K562 (cell line): Measurements from ENCODE around the gene STPG4. TPM values are rescaled to one million over a fixed set of nuclear protein-coding genes. Genes with fewer than 3 reads are reported as not detected.

Experiments
- ATAC-seq: fragments of 200-7000 bp; cut with Tn5 transposase; 3 replicates; pipeline ENCODE4 v1.9.1; 2020; ENCODE audit warnings: moderate library complexity
- BruUV-seq: library from RNA; stranded (reverse); fragments of 400-500 nt; replicated peaks from 2 replicates; lab custom pipeline; 2021; lab: Mats Ljungman, UMichigan
- CTCF ChIA-PET: fragments of 300-600 bp; formaldehyde crosslinking; extraction: SDS; loops from one replicate; lab custom pipeline; 2021; ENCODE audit warnings: low intra/inter-chr PET ratio; lab: Yijun Ruan, JAX
- POLR2A ChIA-PET: fragments of 300-600, 350-650 bp; sonication (Branson Sonifier 250); formaldehyde crosslinking; extraction: SDS; loops from one replicate; lab custom pipeline; 2021; ENCODE audit warnings: antibody characterized with exemption, inconsistent platforms; lab: Yijun Ruan, JAX
- DNase-seq, 4 experiments: peaks; one replicate each; pipeline versions ENCODE4 v3.0.0 to v3.0.0-alpha.2; 2011 to 2018; ENCODE audit warnings: low spot score in 3 of 4, mixed read lengths in 3 of 4; ENCODE audit errors: extremely low read depth in 1 of 4
- FAIRE-seq: peaks from 2 replicates; lab custom pipeline; 2011; peaks lifted over from hg19 to GRCh38; lab: Jason Lieb, UNC
- H2AFZ ChIP-seq: 2 replicates; pipeline ENCODE4 v1.6.0; 2011; ENCODE audit warnings: low read depth, low read length, control low read depth, inconsistent platforms
- H3K27ac ChIP-seq: fragments of 200-600 bp; 3 replicates; pipeline ENCODE4 v1.8.0; 2011; ENCODE audit warnings: low read depth, mild to moderate bottlenecking, control low read depth, inconsistent platforms, low read length, moderate library complexity, mixed read lengths; ENCODE audit errors: extremely low read depth
- H3K27me3 ChIP-seq, 2 experiments: fragments of 300-600 bp in 1 of 2; 2 replicates in 1 of 2; 3 replicates in 1 of 2; pipeline versions ENCODE4 v1.6.0 to v1.8.0; 2011; ENCODE audit warnings: inconsistent platforms in 2 of 2, low read length in 2 of 2, mild to moderate bottlenecking in 1 of 2, mixed read lengths in 1 of 2, moderate library complexity in 1 of 2; ENCODE audit not compliant: control insufficient read depth in 2 of 2, insufficient read depth in 2 of 2
- H3K36me3 ChIP-seq: fragments of 300-600 bp; 3 replicates; pipeline ENCODE4 v1.8.0; 2011; ENCODE audit warnings: mild to moderate bottlenecking, low read length, inconsistent platforms; ENCODE audit not compliant: control insufficient read depth, insufficient read depth
- H3K4me1 ChIP-seq, 2 experiments: fragments of 200-600 bp in 1 of 2; replicated peaks in 1 of 2; 2 replicates in 1 of 2; 3 replicates in 1 of 2; pipeline versions ENCODE4 v1.5.1 to v1.8.0; 2011; ENCODE audit warnings: inconsistent platforms in 2 of 2, low read length in 2 of 2, mild to moderate bottlenecking in 1 of 2, mixed read lengths in 1 of 2, moderate library complexity in 1 of 2; ENCODE audit not compliant: control insufficient read depth in 2 of 2, insufficient read depth in 2 of 2
- H3K4me2 ChIP-seq: 2 replicates; pipeline ENCODE4 v1.6.1; 2011; ENCODE audit warnings: low read length, control low read depth, inconsistent platforms, mixed read lengths; ENCODE audit not compliant: insufficient read depth
- H3K4me3 ChIP-seq: fragments of 200-600 bp; sonication (generic), shearing (Covaris generic); 2 replicates; pipeline ENCODE4 v1.5.1; 2016; ENCODE audit warnings: control low read depth, inconsistent platforms
- H3K79me2 ChIP-seq: fragments of 200-600 bp; 3 replicates; pipeline ENCODE4 v1.8.0; 2011; ENCODE audit warnings: low read length, inconsistent platforms; ENCODE audit not compliant: control insufficient read depth, insufficient read depth
- H3K9ac ChIP-seq, 2 experiments: 2 replicates each; pipeline versions ENCODE4 v1.6.0 to v1.6.1; 2011; ENCODE audit warnings: low read depth in 2 of 2, low read length in 2 of 2, control low read depth in 1 of 2, inconsistent platforms in 1 of 2, mild to moderate bottlenecking in 1 of 2, mixed read lengths in 1 of 2; ENCODE audit not compliant: insufficient read depth in 1 of 2
- H3K9me1 ChIP-seq: one replicate; pipeline ENCODE4 v1.6.0; 2011; ENCODE audit warnings: inconsistent platforms, mild to moderate bottlenecking, low read length, moderate library complexity; ENCODE audit not compliant: control insufficient read depth, insufficient read depth
- H3K9me3 ChIP-seq: replicated peaks from 2 replicates; pipeline ENCODE4 v1.5.1; 2011; ENCODE audit warnings: low read depth, low read length, inconsistent platforms; ENCODE audit not compliant: control insufficient read depth, insufficient read depth
- H4K20me1 ChIP-seq: replicated peaks from 2 replicates; pipeline ENCODE4 v1.6.1; 2011; ENCODE audit warnings: low read length, inconsistent platforms, mixed read lengths; ENCODE audit not compliant: control insufficient read depth, insufficient read depth
- BHLHE40 ChIP-seq: IDR thresholded peaks from 2 replicates; pipeline ENCODE4 v1.6.1; 2011; ENCODE audit warnings: low read length, improper control_type of control experiment
- C11orf30 ChIP-seq: fragments of 450-650 bp; IDR thresholded peaks from 2 replicates; pipeline ENCODE4 v1.6.1; 2016; ENCODE audit warnings: low read depth, mild to moderate bottlenecking
- CREM ChIP-seq: IDR thresholded peaks from 2 replicates; pipeline ENCODE4 v1.6.1; 2014; ENCODE audit warnings: antibody characterized with exemption, low read depth
- FOS ChIP-seq: IDR thresholded peaks from 3 replicates; pipeline ENCODE4 v1.6.1; 2011; ENCODE audit not compliant: insufficient read length; ENCODE audit errors: extremely low read depth
- NR3C1 ChIP-seq: sonication (generic); formaldehyde crosslinking; IDR thresholded peaks from 2 replicates; pipeline ENCODE4 v1.8.1; 2022; ENCODE audit warnings: missing genetic modification reagents
- PTTG1 ChIP-seq: fragments of 450-650 bp; IDR thresholded peaks from 2 replicates; pipeline ENCODE4 v1.6.1; 2016; ENCODE audit warnings: low read depth, mild to moderate bottlenecking, missing genetic modification characterization, missing compliant biosample characterization
- SAP30 ChIP-seq: fragments of 200-600 bp; sonication (generic); IDR thresholded peaks from 2 replicates; pipeline ENCODE4 v1.6.1; 2012; ENCODE audit warnings: borderline replicate concordance, low read depth, mild to moderate bottlenecking, moderate library complexity, low read length, control low read depth, inconsistent platforms; ENCODE audit not compliant: insufficient read depth, poor library complexity, severe bottlenecking
- SREBF2 ChIP-seq: sonication (generic); formaldehyde crosslinking; IDR thresholded peaks from 2 replicates; pipeline ENCODE4 v1.4.0; 2020; ENCODE audit warnings: mild to moderate bottlenecking, missing genetic modification reagents
- XRCC5 ChIP-seq: fragments of 200-400 bp; formaldehyde crosslinking; IDR thresholded peaks from 2 replicates; pipeline ENCODE4 v1.6.1; 2017; ENCODE audit warnings: low read depth, mild to moderate bottlenecking, low read length
- YY1 ChIP-seq, 3 experiments: IDR thresholded peaks; 2 replicates each; pipeline ENCODE4 v1.6.1; 2011; ENCODE audit warnings: low read length in 2 of 3, mild to moderate bottlenecking in 2 of 3, moderate library complexity in 2 of 3, borderline replicate concordance in 1 of 3, control low read depth in 1 of 3, low read depth in 1 of 3; ENCODE audit not compliant: insufficient read depth in 3 of 3, insufficient replicate concordance in 2 of 3, control insufficient read depth in 1 of 3, insufficient read length in 1 of 3; ENCODE audit errors: extremely low read depth in 1 of 3
- ZNF134 ChIP-seq: fragments of 250-450 bp; sonication (Bioruptor Pico); conservative IDR thresholded peaks from 2 replicates; pipeline ENCODE4 v1.4.0; 2020
- ZNF507 ChIP-seq: conservative IDR thresholded peaks from 2 replicates; pipeline ENCODE4 v1.6.1; 2017; ENCODE audit warnings: missing genetic modification characterization, missing compliant biosample characterization
- WGBS: fragments of 100-300 bp; shearing (Covaris generic); methylation state at CpG from one replicate; pipeline ENCODE4 v1.1.6; 2016; ENCODE audit warnings: low coverage, mixed read lengths; ENCODE audit not compliant: insufficient coverage; ENCODE audit errors: missing lambda C conversion rate; 5-methylcytosine and 5-hydroxymethylcytosine counted together
- in situ Hi-C: fragments of 300-500 bp; cut with MboI; formaldehyde crosslinking; loops from 4 replicates; pipeline ENCODE4 v1.15.0; 2018; ENCODE audit warnings: inconsistent platforms, mixed read lengths
- intact Hi-C: fragments of 100-400 bp; cut with micrococcal nuclease; formaldehyde crosslinking; loops from 2 replicates; pipeline ENCODE4 v1.14.2; 2022
- polyA plus RNA-seq, 8 experiments: library from polyadenylated mRNA; depleted of rRNA in 4 of 8; stranded (reverse) in 5 of 8; unstranded in 3 of 8; fragments of >200 nt; fragmentation: Nextera tagmentation in 2 of 8; fragmentation: Illumina TruSeq in 1 of 8; extraction: Ambion mirVana in 2 of 8; extraction: Trizol in 1 of 8; gene quantifications; 2 replicates each; pipeline versions ENCODE4 v1.2.1 to v1.2.3, GENCODE V29; 2011 to 2014; ENCODE audit warnings: inconsistent platforms in 1 of 8, missing spikeins in 1 of 8
- total RNA-seq, 7 experiments: library from RNA; depleted of rRNA in 6 of 7; stranded (reverse); fragments of >200 nt in 6 of 7; fragmentation: Illumina TruSeq in 2 of 7; extraction: Trizol in 2 of 7; gene quantifications; 2 replicates each; pipeline versions ENCODE4 v1.2.1 to v1.2.3, GENCODE V29; 2011 to 2021; ENCODE audit warnings: low replicate concordance in 1 of 7
- TF ChIP-seq, protein P1 (sequence below), 2 experiments: IDR thresholded peaks in 1 of 2; conservative IDR thresholded peaks in 1 of 2; 2 replicates each; pipeline ENCODE4 v1.6.1; 2016; ENCODE audit warnings: low read depth in 2 of 2, mild to moderate bottlenecking in 1 of 2, missing compliant biosample characterization in 1 of 2, missing genetic modification characterization in 1 of 2, moderate library complexity in 1 of 2
- TF ChIP-seq, protein P2 (sequence below): fragments of 450-650 bp; conservative IDR thresholded peaks from 2 replicates; pipeline ENCODE4 v1.6.1; 2016; ENCODE audit warnings: missing genetic modification characterization, low read depth, mild to moderate bottlenecking, missing compliant biosample characterization, moderate library complexity

STPG4 gene
- total and polyA plus RNA-seq, 9 of the 15 experiments (the other 6 are each of a cell fraction or from before 2014, with no cell fraction given): 0.10 to 0.68 (median 0.22) TPM; not detected in 6

DNA sequence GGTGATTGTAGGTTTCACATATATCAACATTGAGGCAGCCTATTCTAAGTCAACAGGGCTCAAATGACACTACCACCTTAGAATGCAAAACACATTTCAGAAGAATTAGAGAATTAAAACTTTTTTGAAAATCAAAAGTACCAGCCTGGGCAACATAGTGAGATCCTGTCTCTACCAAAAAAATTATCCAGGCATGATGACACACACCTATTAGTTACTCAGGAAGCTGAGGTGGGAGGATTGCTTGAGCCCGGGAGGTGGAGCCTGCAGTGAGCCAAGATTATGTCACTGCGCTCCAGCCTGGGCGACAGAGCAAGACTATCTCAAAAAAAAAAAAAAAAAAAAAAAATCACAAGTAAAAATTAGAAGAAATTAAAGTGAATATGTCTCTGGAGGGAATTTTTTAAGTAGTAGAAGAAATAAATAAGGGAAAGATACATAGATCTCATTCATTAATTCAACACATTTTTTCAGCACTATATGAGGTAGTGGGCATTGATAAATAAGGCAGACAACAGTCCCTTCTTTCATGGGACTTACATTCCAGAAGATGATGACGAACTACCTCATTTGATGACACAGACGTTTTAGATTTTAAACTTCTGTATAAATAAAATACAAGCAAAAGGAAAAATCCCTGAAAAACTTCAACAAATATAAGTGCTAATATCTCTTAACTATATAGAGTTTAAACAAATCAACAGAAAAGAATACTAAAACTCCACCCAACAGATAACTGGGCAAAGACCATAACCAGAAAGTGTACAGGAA is 42.3 kb downstream of the STPG4 start (continued):
- TF ChIP-seq, protein P1, sequence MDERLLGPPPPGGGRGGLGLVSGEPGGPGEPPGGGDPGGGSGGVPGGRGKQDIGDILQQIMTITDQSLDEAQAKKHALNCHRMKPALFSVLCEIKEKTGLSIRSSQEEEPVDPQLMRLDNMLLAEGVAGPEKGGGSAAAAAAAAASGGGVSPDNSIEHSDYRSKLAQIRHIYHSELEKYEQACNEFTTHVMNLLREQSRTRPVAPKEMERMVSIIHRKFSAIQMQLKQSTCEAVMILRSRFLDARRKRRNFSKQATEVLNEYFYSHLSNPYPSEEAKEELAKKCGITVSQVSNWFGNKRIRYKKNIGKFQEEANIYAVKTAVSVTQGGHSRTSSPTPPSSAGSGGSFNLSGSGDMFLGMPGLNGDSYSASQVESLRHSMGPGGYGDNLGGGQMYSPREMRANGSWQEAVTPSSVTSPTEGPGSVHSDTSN (CRISPR knock-in tag; IDR thresholded peaks at IDR 0.05; ENCODE audit: low read depth): no peak
- TF ChIP-seq, protein P1 (tag; conservative IDR thresholded peaks at IDR 0.05; ENCODE audit: low read depth): no peak
- no peak for TF ChIP-seq C11orf30
- TF ChIP-seq PTTG1: no peak
- TF ChIP-seq, all 486 proteins: peak for 5

DNA sequence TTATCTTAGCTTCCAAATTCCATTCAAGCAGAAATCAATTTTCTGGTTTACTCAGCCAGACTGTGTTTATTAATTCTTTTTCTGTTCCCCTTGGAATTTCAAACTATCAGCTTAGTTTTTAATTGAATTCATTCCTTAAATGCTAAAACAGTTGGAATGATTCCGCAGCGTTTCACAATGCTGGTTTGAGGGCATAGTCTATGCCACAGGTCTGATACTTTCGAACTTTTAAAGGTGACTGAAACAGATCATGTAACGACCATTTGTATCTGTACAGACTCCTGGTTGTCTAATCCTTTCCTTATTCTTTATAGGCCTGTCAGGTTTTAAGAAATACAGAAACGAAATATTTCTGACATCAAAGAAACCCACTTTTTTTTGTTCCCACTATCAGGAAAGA is 45.4 kb downstream of the STPG4 start:
- Histone ChIP-seq H4K20me1 (no peaks in the 10 kb centered on the region), H3K9ac (no peak overlapping the region), H3K27me3 (no peaks in the 10 kb centered on the region), H3K36me3 (no peaks in the 10 kb centered on the region), H3K27ac (no peak overlapping the region), H3K9me1 (no peaks in the 10 kb centered on the region), H3K9me3 (no peaks in the 10 kb centered on the region), H2AFZ (0 out of 2 replicates have a peak overlapping the region, but pooled peaks have one; percentile 17), H3K4me2 (no peak overlapping the region)
- ATAC-seq (no peak), DNase-seq (no peak), FAIRE-seq (peak; percentile 57)
- no TSS peak for BruUV-seq
- intact Hi-C loops (no loop called here), in situ Hi-C loops (no loop called here)
- POLR2A ChIA-PET: interaction anchor here (1.0 kb wide), 1 partner anchor 10 kb away, joined by 3 read pairs; no protein-coding TSS in a partner anchor
- 23% methylated on average over 5 of the region's 5 CpGs for WGBS
- CTCF ChIA-PET: no interaction called here
- no peak for TF ChIP-seq YY1 (IDR thresholded peaks at IDR 0.05; ENCODE audit: borderline replicate concordance in 1 of 3, control insufficient read depth in 1 of 3, extremely low read depth in 1 of 3, insufficient read depth in 3 of 3, insufficient read length in 1 of 3, insufficient replicate concordance in 2 of 3, low read depth in 1 of 3, low read length in 2 of 3)
- no peak for TF ChIP-seq ZNF134
- TF ChIP-seq BHLHE40: no peak
- TF ChIP-seq FOS: no peak
- TF ChIP-seq, protein P2, sequence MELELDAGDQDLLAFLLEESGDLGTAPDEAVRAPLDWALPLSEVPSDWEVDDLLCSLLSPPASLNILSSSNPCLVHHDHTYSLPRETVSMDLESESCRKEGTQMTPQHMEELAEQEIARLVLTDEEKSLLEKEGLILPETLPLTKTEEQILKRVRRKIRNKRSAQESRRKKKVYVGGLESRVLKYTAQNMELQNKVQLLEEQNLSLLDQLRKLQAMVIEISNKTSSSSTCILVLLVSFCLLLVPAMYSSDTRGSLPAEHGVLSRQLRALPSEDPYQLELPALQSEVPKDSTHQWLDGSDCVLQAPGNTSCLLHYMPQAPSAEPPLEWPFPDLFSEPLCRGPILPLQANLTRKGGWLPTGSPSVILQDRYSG (tag): no peak
- no peak for TF ChIP-seq SAP30
- no peak for TF ChIP-seq XRCC5
- no peak for TF ChIP-seq NR3C1 (CRISPR knock-in tag)
- no peak for TF ChIP-seq ZNF507 (tag)
- TF ChIP-seq SREBF2: no peak
- no peak for TF ChIP-seq CREM
- TF ChIP-seq, all 486 proteins: peak for 0
- no peak overlapping the region for H3K4me3 ChIP-seq
- H3K4me1 ChIP-seq: no peaks in the 10 kb centered on the region; a peak in 1 of 5 replicates
- no peaks in the 10 kb centered on the region for H3K79me2 ChIP-seq
